OCI-LY1 (cell line): Measurements from ENCODE around the gene MRGPRX2.

Experiments used
- CTCF ChIP-seq: fragments of 200-600 bp; sonication (generic), shearing (Covaris generic); IDR thresholded peaks from 2 replicates; pipeline ENCODE4 v1.5.1; 2017; ENCODE audit warnings: mild to moderate bottlenecking, antibody characterized with exemption, low read length, moderate library complexity, mixed read lengths
- EZH2 ChIP-seq: fragments of 200-600 bp; sonication (generic), shearing (Covaris generic); IDR thresholded peaks from 2 replicates; pipeline ENCODE4 v1.8.0; 2017; ENCODE audit warnings: borderline replicate concordance, mixed run types, mild to moderate bottlenecking, antibody characterized with exemption, low read length, moderate library complexity, mixed read lengths

GRCh38 chr11:19039409-19039808 lies 21.1 kb downstream of the MRGPRX2 start:
- no peak for TF ChIP-seq EZH2
- no peak for TF ChIP-seq CTCF
